ENCODE data around the gene PLPP4. TPM values are rescaled to one million over a fixed set of nuclear protein-coding genes. Genes with fewer than 3 reads are reported as not detected.
A peak's percentile ranks its signal among the peaks of the same experiment; 100 is the strongest.

PLPP4 gene
- total and polyA plus RNA-seq, 2 of the 13 experiments (the other 11 are each of a cell fraction or from before 2014, with no cell fraction given): not detected

- CTCF ChIA-PET (ENCODE audit: low intra/inter-chr PET ratio, low total read pairs): no interaction called here
- no peak for DNase-seq (ENCODE audit: low spot score)
- Histone ChIP-seq H3K36me3 (replicated peaks in 1 of 2; ENCODE audit: control insufficient read depth in 1 of 2, insufficient read depth in 2 of 2, low read length in 2 of 2) (no peaks in the 10 kb centered on the region), H3K27ac (ENCODE audit: extremely low read length, insufficient read depth, low read length) (no peak overlapping the region), H3K9me3 (ENCODE audit: low read length) (no peaks in the 10 kb centered on the region), H2AFZ (ENCODE audit: low read length) (no peak overlapping the region), H3K9ac (ENCODE audit: insufficient read depth, low read depth, low read length) (no peak overlapping the region), H3K79me2 (ENCODE audit: insufficient read depth, low read length) (no peaks in the 10 kb centered on the region), H3K4me1 (ENCODE audit: insufficient read depth, low read length) (peaks cover 20% of the 10 kb centered on the region), H3K4me3 (replicated peaks in 1 of 3; ENCODE audit: insufficient read depth in 1 of 3, low read depth in 2 of 3, low read length in 3 of 3) (no peak overlapping the region), H4K20me1 (ENCODE audit: insufficient read depth, low read length) (no peaks in the 10 kb centered on the region), H3K4me2 (ENCODE audit: low read depth, low read length) (no peak overlapping the region), H3K27me3 (ENCODE audit: control insufficient read depth in 1 of 2, insufficient read depth in 2 of 2, low read length in 2 of 2) (no peaks in the 10 kb centered on the region)
- no peak for FAIRE-seq
- in situ Hi-C loops (cut with HindIII; ENCODE audit: extremely low pct_ligation_motif_present, low pct_unique_long_range_greater_than_20kb): no loop called here
- WGBS (ENCODE audit: low lambda C conversion rate): 40% methylated on average over 15 of the region's 16 CpGs
- TF ChIP-seq NFIB (CRISPR knock-in tag; IDR thresholded peaks at IDR 0.05; ENCODE audit: borderline replicate concordance) (no peak), TEAD3 (CRISPR knock-in tag; optimal IDR thresholded peaks at IDR 0.05; ENCODE audit: borderline replicate concordance) (peak; percentile 86), NR0B2 (CRISPR knock-in tag; IDR thresholded peaks at IDR 0.05) (no peak), HNF4A (CRISPR knock-in tag; IDR thresholded peaks at IDR 0.05) (peak; percentile 34), ZNF788 (CRISPR knock-in tag; IDR thresholded peaks at IDR 0.05; ENCODE audit: borderline replicate concordance) (no peak)
- POLR2A ChIA-PET: no interaction called here
- ATAC-seq: no peak
- BruUV-seq (replicated peaks): no TSS peak
- intact Hi-C loops (cut with micrococcal nuclease; ENCODE audit: unreplicated experiment): no loop called here
Observed at GRCh38 chr10:120580918-120581895, 124.2 kb downstream of the PLPP4 start.

GRCh38 chr10:120582753-120583152 is 125.7 kb downstream of the PLPP4 start:
- no peak for FAIRE-seq
- CTCF ChIA-PET (ENCODE audit: low intra/inter-chr PET ratio, low total read pairs): no interaction called here
- H3K79me2 ChIP-seq (ENCODE audit: insufficient read depth, low read length): no peaks in the 10 kb centered on the region

More at GRCh38 chr10:120582753-120583152, 125.7 kb downstream of the PLPP4 start:
- 19% methylated on average over 2 of the region's 2 CpGs for WGBS (ENCODE audit: low lambda C conversion rate)
- Histone ChIP-seq H3K36me3 (replicated peaks in 1 of 2; ENCODE audit: control insufficient read depth in 1 of 2, insufficient read depth in 2 of 2, low read length in 2 of 2) (no peaks in the 10 kb centered on the region), H3K27me3 (ENCODE audit: control insufficient read depth in 1 of 2, insufficient read depth in 2 of 2, low read length in 2 of 2) (no peaks in the 10 kb centered on the region), H3K9me3 (ENCODE audit: low read length) (no peaks in the 10 kb centered on the region), H4K20me1 (ENCODE audit: insufficient read depth, low read length) (no peaks in the 10 kb centered on the region), H3K4me3 (replicated peaks in 1 of 3; ENCODE audit: insufficient read depth in 1 of 3, low read depth in 2 of 3, low read length in 3 of 3) (no peak overlapping the region), H3K9ac (ENCODE audit: insufficient read depth, low read depth, low read length) (no peak overlapping the region), H3K4me1 (ENCODE audit: insufficient read depth, low read length) (peaks cover 20% of the 10 kb centered on the region), H3K4me2 (ENCODE audit: low read depth, low read length) (no peak overlapping the region), H3K27ac (ENCODE audit: extremely low read length, insufficient read depth, low read length) (no peak overlapping the region), H2AFZ (ENCODE audit: low read length) (no peak overlapping the region)
- TF ChIP-seq HNRNPK (IDR thresholded peaks at IDR 0.05; ENCODE audit: low read depth, low read length, poor library complexity, severe bottlenecking): peak; percentile 61
- TF ChIP-seq NR0B2 (CRISPR knock-in tag; IDR thresholded peaks at IDR 0.05): no peak
- no peak for ATAC-seq
- intact Hi-C loops (cut with micrococcal nuclease; ENCODE audit: unreplicated experiment): no loop called here
- POLR2A ChIA-PET: no interaction called here
- no TSS peak for BruUV-seq (replicated peaks)
- DNase-seq (ENCODE audit: low spot score): no peak
- in situ Hi-C loops (cut with HindIII; ENCODE audit: extremely low pct_ligation_motif_present, low pct_unique_long_range_greater_than_20kb): no loop called here

All from HepG2 (cell line).